Mesodermal cell (in vitro differentiated cells): ENCODE data around the gene CCNY.
"Not testable (repeated sequence)": the region's sequence is repeated elsewhere in the genome, so short reads cannot be mapped to it uniquely, and the experiment has no call there.

ENCODE experiments used
- H3K27ac ChIP-seq: 2 replicates; pipeline ENCODE4 v1.7.0; 2013; ENCODE audit warnings: mild to moderate bottlenecking, low read depth, low read length, moderate library complexity; ENCODE audit not compliant: severe bottlenecking
- H3K36me3 ChIP-seq: 2 replicates; pipeline ENCODE4 v1.7.1; 2013; ENCODE audit warnings: mild to moderate bottlenecking, low read length, moderate library complexity; ENCODE audit not compliant: control insufficient read depth, insufficient read depth
- H3K4me1 ChIP-seq: one replicate; pipeline ENCODE4 v1.7.1; 2013; ENCODE audit warnings: mild to moderate bottlenecking, low read length; ENCODE audit not compliant: insufficient read depth, control insufficient read depth, poor library complexity, severe bottlenecking
- H3K4me3 ChIP-seq: 2 replicates; pipeline ENCODE4 v1.7.0; 2013; ENCODE audit warnings: low read length, control low read depth, mild to moderate bottlenecking; ENCODE audit not compliant: insufficient read depth, poor library complexity, severe bottlenecking; ENCODE audit errors: extremely low read depth
- H3K9me3 ChIP-seq: 2 replicates; pipeline ENCODE4 v1.7.1; 2013; ENCODE audit warnings: mild to moderate bottlenecking, low read length, moderate library complexity; ENCODE audit not compliant: control insufficient read depth
- WGBS, 2 experiments: methylation state at CpG; one replicate each; pipeline ENCODE4 v1.1.5; 2013; ENCODE audit warnings: missing lambda C conversion rate in 2 of 2; ENCODE audit not compliant: insufficient coverage in 2 of 2; 5-methylcytosine and 5-hydroxymethylcytosine counted together

CCNY gene

GRCh38 chr10:35504132-35504531 lies 167.8 kb downstream of the CCNY start:
- Histone ChIP-seq H3K4me3 (no peak overlapping the region), H3K4me1 (no peaks in the 10 kb centered on the region), H3K36me3 (peaks cover 20% of the 10 kb centered on the region), H3K27ac (no peak overlapping the region), H3K9me3 (no peaks in the 10 kb centered on the region)
- no CpG with 5 or more reads among the region's 1 CpG for WGBS, 2 experiments

GRCh38 chr10:35505241-35505873 lies 169.0 kb downstream of the CCNY start:
- no peaks in the 10 kb centered on the region for H3K4me1 ChIP-seq
- H3K9me3 ChIP-seq, result no peaks in the 10 kb centered on the region
- no peak overlapping the region for H3K27ac ChIP-seq
- H3K4me3 ChIP-seq, result no peak overlapping the region
- 94 to 100% methylated on average over 1 to 2 of the region's 3 CpGs for WGBS, 2 experiments
- peaks cover 20% of the 10 kb centered on the region for H3K36me3 ChIP-seq

- no peak overlapping the region for H3K4me3 ChIP-seq
- H3K4me1 ChIP-seq, result no peaks in the 10 kb centered on the region
- no peaks in the 10 kb centered on the region for H3K9me3 ChIP-seq
- no peak overlapping the region for H3K27ac ChIP-seq
- H3K36me3 ChIP-seq, result peaks cover 19% of the 10 kb centered on the region
Measured at GRCh38 chr10:35506741-35507140, 170.4 kb downstream of the CCNY start.

- no peaks in the 10 kb centered on the region for H3K4me1 ChIP-seq
- no peak overlapping the region for H3K4me3 ChIP-seq
- H3K36me3 ChIP-seq, result peaks cover 17% of the 10 kb centered on the region
- no peak overlapping the region for H3K27ac ChIP-seq
- no peaks in the 10 kb centered on the region for H3K9me3 ChIP-seq
- 94 to 98% methylated on average over 7 of the region's 8 CpGs for WGBS, 2 experiments
Measured at GRCh38 chr10:35507519-35508109, 171.3 kb downstream of the CCNY start.

GRCh38 chr10:35508647-35509046 lies 172.3 kb downstream of the CCNY start:
- Histone ChIP-seq H3K4me1 (no peaks in the 10 kb centered on the region), H3K27ac (no peak overlapping the region), H3K36me3 (peaks cover 9% of the 10 kb centered on the region), H3K4me3 (no peak overlapping the region), H3K9me3 (no peaks in the 10 kb centered on the region)
- 83 to 86% methylated on average over 1 of the region's 1 CpG for WGBS, 2 experiments

GRCh38 chr10:35510891-35511290 lies 174.6 kb downstream of the CCNY start:
- Histone ChIP-seq H3K9me3 (no peaks in the 10 kb centered on the region), H3K4me1 (no peaks in the 10 kb centered on the region), H3K36me3 (peaks cover 9% of the 10 kb centered on the region), H3K27ac (no peak overlapping the region), H3K4me3 (no peak overlapping the region)
- WGBS, 2 experiments, result 90 to 95% methylated on average over 7 to 8 of the region's 8 CpGs

GRCh38 chr10:35511647-35512046 lies 175.3 kb downstream of the CCNY start:
- Histone ChIP-seq H3K36me3 (peaks cover 9% of the 10 kb centered on the region), H3K4me1 (no peaks in the 10 kb centered on the region), H3K4me3 (no peak overlapping the region), H3K27ac (no peak overlapping the region), H3K9me3 (no peaks in the 10 kb centered on the region)
- WGBS, 2 experiments, result 89 to 92% methylated on average over 5 to 8 of the region's 8 CpGs

- no peak overlapping the region for H3K27ac ChIP-seq
- WGBS, 2 experiments, result 100% methylated on average over 1 of the region's 2 CpGs; no CpG with 5 or more reads in 1 of the 2 experiments
- no peak overlapping the region for H3K4me3 ChIP-seq
- H3K9me3 ChIP-seq, result no peaks in the 10 kb centered on the region
- peaks cover 4% of the 10 kb centered on the region for H3K4me1 ChIP-seq
- peaks cover 24% of the 10 kb centered on the region for H3K36me3 ChIP-seq
Measured at GRCh38 chr10:35516102-35516670, 179.9 kb downstream of the CCNY start.

- H3K9me3 ChIP-seq, result no peaks in the 10 kb centered on the region
- no peak overlapping the region for H3K4me3 ChIP-seq
- peaks cover 25% of the 10 kb centered on the region for H3K36me3 ChIP-seq
- WGBS, 2 experiments, result 90 to 93% methylated on average over 8 of the region's 11 CpGs
- no peak overlapping the region for H3K27ac ChIP-seq
- H3K4me1 ChIP-seq, result peaks cover 4% of the 10 kb centered on the region
Measured at GRCh38 chr10:35517431-35518181, 181.3 kb downstream of the CCNY start.

- not testable (repeated sequence) for H3K9me3 ChIP-seq, H3K4me3 ChIP-seq, H3K27ac ChIP-seq, H3K4me1 ChIP-seq
- peaks cover 25% of the 10 kb centered on the region for H3K36me3 ChIP-seq
- 88 to 100% methylated on average over 1 of the region's 1 CpG for WGBS, 2 experiments
Measured at GRCh38 chr10:35518187-35518586, 181.9 kb downstream of the CCNY start.
